IMR-90 (cell line): Measurements from ENCODE around the gene FYB2.

ENCODE experiments used
- CEBPB ChIP-seq: IDR thresholded peaks from 2 replicates; pipeline ENCODE4 v1.6.1; 2012; ENCODE audit warnings: low read depth, low read length, improper control_type of control experiment
- CHD1 ChIP-seq: IDR thresholded peaks from 2 replicates; pipeline ENCODE4 v1.6.1; 2012; ENCODE audit warnings: low read depth, low read length, improper control_type of control experiment
- FOS ChIP-seq: fragments of 150-350 bp; IDR thresholded peaks from 2 replicates; pipeline ENCODE4 v1.6.1; 2016; ENCODE audit warnings: low read depth, low read length
- MAFK ChIP-seq: IDR thresholded peaks from 2 replicates; pipeline ENCODE4 v1.6.1; 2012; ENCODE audit warnings: low read depth, low read length, improper control_type of control experiment
- MXI1 ChIP-seq: IDR thresholded peaks from 2 replicates; pipeline ENCODE4 v1.6.1; 2012; ENCODE audit warnings: low read depth, mild to moderate bottlenecking, low read length, moderate library complexity, borderline replicate concordance
- NFE2L2 ChIP-seq: fragments of 150-350 bp; IDR thresholded peaks from 2 replicates; pipeline ENCODE4 v1.6.1; 2016; ENCODE audit warnings: low read depth, mild to moderate bottlenecking, low read length
- POLR2A ChIP-seq: IDR thresholded peaks from 2 replicates; pipeline ENCODE4 v1.6.1; 2012; ENCODE audit warnings: mild to moderate bottlenecking, low read depth, low read length
- RAD21 ChIP-seq: IDR thresholded peaks from 2 replicates; pipeline ENCODE4 v1.6.1; 2012; ENCODE audit warnings: low read length, improper control_type of control experiment
- RFX5 ChIP-seq: IDR thresholded peaks from 2 replicates; pipeline ENCODE4 v1.8.0; 2012; ENCODE audit warnings: low read depth, mild to moderate bottlenecking, low read length, moderate library complexity
- TF ChIP-seq, protein P1 (sequence below): conservative IDR thresholded peaks from 2 replicates; pipeline ENCODE4 v1.5.1; 2012; ENCODE audit warnings: mild to moderate bottlenecking, low read depth, low read length, improper control_type of control experiment
- TF ChIP-seq, protein P2 (sequence below): fragments of 150-350 bp; IDR thresholded peaks from 2 replicates; pipeline ENCODE4 v1.6.1; 2016; ENCODE audit warnings: low read depth, mild to moderate bottlenecking, low read length, moderate library complexity, borderline replicate concordance
- TF ChIP-seq, protein P3 (sequence below): fragments of 150-350 bp; IDR thresholded peaks from 2 replicates; pipeline ENCODE4 v1.6.1; 2017; ENCODE audit warnings: mild to moderate bottlenecking, antibody characterized with exemption, low read length, low read depth

DNA sequence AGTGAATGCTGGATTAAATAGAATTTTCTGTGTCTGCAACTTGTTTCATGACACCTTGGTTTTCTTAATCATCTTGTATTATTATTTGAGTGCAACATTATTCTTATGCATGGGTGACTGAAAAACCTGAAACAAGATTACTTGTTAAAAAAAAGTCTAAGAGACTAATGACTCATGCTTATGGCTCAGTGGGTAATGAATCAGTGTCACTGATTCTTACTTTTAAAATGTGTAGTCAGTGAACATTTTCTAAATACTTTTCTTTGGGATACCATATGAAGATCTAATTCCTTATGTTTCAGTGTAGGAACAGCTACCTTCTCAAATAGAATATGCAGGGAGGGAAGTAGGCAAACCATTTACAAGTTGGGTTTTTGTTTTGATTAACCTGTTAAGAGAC lies 108.6 kb downstream of the FYB2 start:
- TF ChIP-seq, protein P1, sequence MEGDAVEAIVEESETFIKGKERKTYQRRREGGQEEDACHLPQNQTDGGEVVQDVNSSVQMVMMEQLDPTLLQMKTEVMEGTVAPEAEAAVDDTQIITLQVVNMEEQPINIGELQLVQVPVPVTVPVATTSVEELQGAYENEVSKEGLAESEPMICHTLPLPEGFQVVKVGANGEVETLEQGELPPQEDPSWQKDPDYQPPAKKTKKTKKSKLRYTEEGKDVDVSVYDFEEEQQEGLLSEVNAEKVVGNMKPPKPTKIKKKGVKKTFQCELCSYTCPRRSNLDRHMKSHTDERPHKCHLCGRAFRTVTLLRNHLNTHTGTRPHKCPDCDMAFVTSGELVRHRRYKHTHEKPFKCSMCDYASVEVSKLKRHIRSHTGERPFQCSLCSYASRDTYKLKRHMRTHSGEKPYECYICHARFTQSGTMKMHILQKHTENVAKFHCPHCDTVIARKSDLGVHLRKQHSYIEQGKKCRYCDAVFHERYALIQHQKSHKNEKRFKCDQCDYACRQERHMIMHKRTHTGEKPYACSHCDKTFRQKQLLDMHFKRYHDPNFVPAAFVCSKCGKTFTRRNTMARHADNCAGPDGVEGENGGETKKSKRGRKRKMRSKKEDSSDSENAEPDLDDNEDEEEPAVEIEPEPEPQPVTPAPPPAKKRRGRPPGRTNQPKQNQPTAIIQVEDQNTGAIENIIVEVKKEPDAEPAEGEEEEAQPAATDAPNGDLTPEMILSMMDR: no peak
- TF ChIP-seq POLR2A (no peak), MAFK (no peak), RFX5 (no peak), FOS (peak; percentile 90), CEBPB (no peak), RAD21 (no peak), MXI1 (no peak), CHD1 (no peak), NFE2L2 (no peak)
- TF ChIP-seq, protein P2, sequence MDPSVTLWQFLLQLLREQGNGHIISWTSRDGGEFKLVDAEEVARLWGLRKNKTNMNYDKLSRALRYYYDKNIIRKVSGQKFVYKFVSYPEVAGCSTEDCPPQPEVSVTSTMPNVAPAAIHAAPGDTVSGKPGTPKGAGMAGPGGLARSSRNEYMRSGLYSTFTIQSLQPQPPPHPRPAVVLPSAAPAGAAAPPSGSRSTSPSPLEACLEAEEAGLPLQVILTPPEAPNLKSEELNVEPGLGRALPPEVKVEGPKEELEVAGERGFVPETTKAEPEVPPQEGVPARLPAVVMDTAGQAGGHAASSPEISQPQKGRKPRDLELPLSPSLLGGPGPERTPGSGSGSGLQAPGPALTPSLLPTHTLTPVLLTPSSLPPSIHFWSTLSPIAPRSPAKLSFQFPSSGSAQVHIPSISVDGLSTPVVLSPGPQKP: no peak
- TF ChIP-seq, protein P3, sequence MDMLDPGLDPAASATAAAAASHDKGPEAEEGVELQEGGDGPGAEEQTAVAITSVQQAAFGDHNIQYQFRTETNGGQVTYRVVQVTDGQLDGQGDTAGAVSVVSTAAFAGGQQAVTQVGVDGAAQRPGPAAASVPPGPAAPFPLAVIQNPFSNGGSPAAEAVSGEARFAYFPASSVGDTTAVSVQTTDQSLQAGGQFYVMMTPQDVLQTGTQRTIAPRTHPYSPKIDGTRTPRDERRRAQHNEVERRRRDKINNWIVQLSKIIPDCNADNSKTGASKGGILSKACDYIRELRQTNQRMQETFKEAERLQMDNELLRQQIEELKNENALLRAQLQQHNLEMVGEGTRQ: no peak
